HG03025 (cell line): Measurements from ENCODE around the gene EBF4.
"Not testable (repeated sequence)": the region's sequence is repeated elsewhere in the genome, so short reads cannot be mapped to it uniquely, and the experiment has no call there.

ENCODE experiments used
- ATAC-seq: cut with Tn5 transposase; IDR thresholded peaks from one replicate; pipeline ENCODE4 v1.9.1; 2021; ENCODE audit warnings: mild to moderate bottlenecking, moderate library complexity; ENCODE audit not compliant: unreplicated experiment, low FRiP score

The EBF4 gene

DNA sequence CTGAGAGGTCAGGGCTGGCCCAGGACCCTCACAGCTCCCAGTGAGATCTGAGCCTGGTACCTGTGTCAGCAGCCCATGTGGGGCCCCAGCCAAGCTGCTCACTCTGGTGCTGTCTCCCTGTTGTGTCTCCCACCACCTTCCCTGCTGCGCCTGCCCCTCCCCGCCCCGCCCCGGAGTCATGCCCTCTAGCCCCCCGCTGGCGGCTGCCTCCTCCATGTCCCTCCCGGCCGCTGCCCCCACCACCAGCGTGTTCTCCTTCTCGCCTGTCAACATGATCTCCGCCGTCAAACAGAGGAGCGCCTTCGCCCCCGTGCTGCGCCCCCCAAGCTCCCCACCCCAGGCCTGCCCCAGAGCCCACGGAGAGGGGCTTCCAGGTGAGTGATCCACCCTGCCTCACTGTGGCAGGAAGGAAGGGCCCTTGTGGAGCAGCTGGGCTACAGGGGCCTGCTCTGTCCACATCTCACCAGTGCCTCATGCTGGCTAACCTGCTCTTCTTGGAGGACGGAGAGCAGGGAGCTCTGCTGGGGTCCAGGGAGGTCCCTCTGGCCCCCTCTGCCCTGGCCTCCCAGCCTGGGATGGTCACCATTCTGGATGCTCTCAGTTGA is 63.0 kb downstream of the EBF4 start:
- no peak for ATAC-seq

- ATAC-seq: no peak
These were observed 63.6 kb downstream of the EBF4 start for GRCh38 chr20:2756056-2756611.

- no peak for ATAC-seq
These were observed 64.4 kb downstream of the EBF4 start for GRCh38 chr20:2757001-2757400.

DNA sequence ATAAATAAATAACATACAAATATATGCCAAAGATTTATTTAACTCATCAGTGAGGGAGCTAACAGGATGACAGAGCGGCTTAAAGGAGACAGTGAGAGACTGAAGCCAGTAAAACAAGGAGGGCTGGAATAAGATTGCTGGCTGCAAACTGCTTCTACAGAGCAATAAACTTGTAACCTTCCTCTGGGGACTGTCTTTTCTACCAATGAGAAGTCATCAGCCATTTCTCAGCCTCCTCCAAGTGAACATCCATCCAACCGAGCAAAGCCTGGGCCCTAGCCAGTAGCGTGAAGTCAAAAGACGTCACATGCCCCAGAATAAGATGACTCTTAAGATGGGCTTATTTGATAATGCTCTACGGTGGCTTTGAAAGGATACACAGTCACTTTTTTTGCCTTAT is 65.4 kb downstream of the EBF4 start:
- no peak for ATAC-seq

DNA sequence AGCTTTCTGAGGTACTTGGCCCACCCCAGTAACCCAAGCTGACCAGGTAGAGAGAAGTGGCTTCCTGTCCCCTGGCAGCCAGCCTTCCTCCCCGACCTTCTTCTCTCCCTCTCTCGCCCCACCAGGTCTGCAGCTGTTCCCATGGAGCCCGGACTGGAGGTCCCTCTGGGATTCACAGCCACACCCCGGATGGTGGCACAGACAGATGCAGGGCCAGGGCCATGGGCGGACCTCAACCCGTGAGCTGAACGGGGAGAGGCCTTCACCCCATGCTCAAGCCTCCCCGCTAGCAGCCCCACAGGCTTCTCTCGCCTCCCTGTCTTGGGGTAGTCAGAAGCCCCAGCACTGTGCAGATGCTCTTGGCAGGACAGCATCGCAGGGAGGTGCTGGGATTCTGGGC is 66.6 kb downstream of the EBF4 start:
- ATAC-seq: no peak

DNA sequence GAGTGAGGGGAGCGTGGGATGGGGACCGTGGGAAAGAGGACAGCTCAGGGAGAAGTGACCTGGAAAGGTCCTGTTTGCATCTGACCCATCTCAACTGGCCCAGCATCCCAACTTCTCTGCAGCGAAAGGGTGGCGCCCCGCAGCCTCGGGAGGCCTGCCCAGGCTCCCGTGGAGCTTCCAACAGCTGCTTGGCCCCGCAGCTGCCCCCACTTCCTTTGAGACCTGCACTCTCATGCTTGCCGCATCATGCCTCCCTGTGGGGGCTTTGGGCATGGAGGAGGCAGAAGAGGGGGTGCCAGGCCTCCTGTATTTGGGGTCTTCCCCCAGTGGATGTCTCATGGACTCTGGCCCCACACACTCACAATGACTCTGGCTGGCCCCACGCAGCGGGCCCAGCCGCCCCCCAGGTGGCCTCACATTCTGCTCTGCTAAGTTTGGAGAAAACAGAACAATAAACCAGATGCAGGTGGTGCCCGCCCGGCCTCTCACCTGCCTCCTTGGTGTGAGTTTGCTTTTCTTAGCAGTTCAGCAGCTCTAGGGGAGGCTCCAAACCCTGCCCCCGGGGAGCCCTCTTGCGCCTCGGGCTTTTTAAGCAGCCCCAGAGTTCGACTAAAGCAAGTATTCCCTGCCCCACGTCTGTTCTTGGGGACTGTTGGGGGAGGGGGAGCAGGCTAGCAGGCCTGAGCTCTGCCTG is 67.2 kb downstream of the EBF4 start:
- ATAC-seq: no peak

DNA sequence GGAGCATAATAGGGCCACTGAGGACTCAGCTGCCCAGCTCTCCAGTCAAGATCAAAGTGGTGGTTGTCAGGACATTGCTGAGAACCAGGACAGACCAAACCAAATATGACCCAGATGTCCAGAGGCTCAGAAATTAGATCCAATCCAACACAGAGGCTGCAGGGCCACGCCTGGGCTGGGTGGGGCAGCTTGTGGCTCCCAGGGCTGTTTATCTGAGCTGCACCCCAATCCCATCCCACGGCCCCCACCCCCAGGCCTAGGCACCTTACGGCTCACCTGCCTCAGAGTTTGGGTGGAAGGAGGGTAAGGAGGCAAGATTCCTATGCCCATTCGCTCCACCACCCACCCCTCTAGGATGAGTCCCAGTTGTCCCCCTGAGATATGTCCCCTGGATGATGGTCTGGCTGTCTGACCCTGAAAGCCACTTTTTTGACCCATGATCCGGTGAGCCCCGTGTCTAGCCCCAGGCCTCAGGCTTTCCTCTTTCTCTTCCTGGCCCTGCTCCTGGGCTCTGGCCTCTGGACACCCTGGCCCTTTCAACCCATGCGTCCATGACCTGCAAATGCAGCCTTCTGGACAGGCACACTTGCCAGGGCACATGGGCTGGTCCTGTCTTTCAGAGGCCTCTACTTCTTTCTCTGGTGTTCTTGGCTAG is 67.8 kb downstream of the EBF4 start:
- no peak for ATAC-seq

GRCh38 chr20:2760952-2761305 is 68.3 kb downstream of the EBF4 start:
- no peak for ATAC-seq

DNA sequence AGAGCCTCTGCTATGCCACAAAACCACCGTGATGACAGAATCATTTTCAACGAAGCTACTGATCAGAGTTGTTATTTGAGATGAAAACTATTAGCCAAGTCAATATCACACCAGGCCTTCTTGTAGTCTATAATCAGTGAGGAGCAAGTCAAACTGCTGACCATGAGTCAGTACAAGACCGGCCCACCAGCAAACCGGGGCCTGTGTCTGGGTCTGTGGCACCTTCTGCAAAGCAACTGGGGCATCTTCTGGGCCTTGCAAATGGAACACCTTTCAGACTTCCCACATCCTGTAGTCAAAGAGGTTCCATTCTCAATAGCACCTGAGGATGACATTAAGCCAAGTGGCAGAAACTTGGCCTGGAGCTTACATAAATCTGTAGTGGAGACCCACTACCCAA is 69.3 kb downstream of the EBF4 start:
- no peak for ATAC-seq

GRCh38 chr20:2762578-2763131 is 70.1 kb downstream of the EBF4 start:
- ATAC-seq: no peak

GRCh38 chr20:2763186-2763585 is 70.6 kb downstream of the EBF4 start:
- no peak for ATAC-seq

DNA sequence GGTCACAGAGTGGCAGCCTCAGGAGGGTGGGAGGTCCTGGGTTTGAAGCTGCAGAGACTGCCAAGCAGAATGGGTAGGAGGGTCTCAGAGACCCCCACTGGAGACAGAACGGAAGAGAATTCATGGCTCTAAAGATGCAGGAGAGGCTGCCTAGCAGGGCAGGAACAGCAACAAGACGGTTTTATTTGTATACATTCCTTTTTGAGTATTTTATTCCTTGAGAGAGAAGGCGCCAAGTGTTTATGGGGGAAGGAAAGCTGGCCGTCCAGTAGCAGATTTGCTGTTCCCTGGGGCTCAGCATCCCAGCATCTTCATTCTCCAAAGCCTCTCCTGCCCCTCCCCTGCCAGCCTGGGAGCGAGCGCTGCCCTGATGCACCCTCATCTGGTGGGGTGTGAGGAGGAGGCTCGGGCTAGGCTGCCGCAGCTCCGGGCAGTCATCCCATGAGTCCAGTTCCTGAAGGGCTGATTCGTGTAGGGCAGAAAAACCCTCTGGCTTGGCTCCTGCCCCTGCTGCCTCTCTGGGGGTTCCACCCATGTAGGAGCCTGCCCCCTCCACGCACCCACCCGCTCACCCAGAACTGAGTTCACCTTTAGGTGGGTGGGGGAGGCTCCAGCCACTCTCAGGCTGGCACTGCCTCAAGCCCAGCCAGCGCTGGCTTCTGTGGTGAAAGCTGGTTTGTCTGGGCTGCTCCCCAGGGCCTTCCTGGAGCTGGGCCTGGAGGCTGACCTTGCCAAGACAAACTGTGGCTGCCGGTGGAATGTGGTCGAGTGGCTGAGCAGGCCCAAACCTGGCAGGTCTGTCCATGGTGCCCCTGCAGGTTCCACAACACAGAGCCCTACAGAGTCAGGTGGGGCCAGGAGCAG is 75.4 kb downstream of the EBF4 start:
- no peak for ATAC-seq

GRCh38 chr20:2768632-2769015 is 76.0 kb downstream of the EBF4 start:
- ATAC-seq: no peak

DNA sequence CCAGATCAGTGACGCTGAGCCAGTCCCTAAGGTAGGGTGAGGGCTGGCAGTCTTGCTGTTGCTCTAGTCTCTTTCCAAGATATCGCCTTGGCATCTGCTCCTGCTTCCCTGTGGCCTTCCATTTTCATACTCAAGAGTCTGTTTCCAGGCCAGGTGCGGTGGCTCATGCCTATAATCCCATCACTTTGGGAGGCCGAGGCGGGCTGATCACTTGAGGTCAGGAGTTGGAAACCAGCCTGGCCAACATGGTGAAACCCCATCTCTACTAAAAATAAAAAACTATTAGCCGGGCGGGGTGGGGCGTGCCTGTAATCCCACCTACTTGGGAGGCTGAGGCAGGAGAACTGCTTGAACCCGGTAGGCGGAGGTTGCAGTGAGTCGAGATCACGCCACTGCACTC is 77.5 kb downstream of the EBF4 start:
- ATAC-seq: not testable (repeated sequence)

DNA sequence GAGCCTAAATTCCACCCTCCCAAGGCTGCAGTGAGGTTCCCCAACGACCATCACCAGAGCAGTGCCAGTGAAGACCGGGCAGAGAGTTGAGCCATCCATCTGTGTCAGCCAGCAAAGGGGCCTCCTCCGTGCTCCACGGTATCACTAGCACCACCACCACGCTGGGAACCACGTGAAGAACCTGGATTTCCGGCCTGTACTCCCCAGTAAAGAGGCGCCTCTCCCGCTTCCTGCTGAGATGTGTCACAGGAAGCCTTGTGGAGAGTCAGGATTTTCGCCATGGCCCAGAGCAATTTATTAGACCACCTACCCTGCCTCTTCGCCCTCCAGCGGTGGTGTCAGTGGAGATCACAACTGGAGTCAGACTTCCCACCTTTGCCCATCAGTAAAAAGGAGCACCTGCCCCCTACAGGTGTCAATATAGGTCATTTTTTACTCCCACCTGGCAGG is 79.1 kb downstream of the EBF4 start:
- ATAC-seq: no peak

- no peak for ATAC-seq
These were observed 81.2 kb downstream of the EBF4 start for GRCh38 chr20:2773812-2774211.

- ATAC-seq: no peak
These were observed 82.6 kb downstream of the EBF4 start for GRCh38 chr20:2775139-2775538.

DNA sequence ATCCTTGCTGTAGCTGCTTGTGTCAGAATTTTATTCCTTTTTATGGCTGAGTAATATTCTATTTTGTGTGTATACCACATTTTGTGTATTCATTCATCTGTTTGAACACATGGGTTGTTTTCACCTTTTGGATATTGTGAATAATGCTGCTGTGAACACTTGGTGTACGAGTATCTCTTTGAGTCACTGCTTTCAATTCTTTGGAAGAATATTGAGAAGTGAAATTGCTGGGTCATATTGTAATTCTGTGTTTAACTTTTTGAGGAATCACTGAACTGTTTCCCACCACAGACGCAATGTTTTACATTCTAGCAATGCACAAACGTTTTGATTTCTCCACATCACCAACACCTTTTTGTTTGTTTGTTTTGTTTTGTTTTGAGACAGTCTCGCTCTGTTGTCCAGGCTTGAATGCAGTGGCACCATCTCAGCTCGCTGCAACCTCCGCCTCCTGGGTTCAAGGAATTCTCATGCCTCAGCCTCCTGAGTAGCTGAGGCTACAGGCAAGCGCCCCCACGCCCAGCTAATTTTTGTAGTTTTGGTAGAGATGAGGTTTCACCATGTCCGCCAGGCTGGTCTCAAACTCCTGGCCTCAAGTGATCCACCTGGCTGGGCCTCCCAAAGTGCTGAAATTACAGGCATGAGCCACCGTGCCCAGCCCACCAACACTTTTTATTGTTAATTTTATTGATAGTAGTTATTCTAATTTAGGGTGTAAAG is 86.2 kb downstream of the EBF4 start:
- ATAC-seq: no peak

DNA sequence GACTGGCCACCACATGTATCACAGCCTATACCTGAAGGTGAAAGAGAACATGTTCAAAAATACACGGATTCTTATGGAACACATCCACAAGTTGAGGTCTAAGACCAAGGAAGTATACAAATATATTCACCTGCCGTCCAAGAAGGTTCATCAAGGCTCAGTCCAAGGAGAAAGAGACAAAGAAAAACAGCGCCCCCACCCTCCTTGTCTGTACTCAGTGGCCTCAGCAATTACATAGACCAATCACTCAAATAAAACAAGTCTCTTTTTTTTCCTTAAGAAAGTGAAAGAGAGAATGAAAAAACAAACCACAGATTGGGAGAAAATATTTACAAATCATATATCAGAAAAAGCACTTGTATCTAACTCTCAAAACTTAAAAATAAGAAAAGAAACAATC is 88.4 kb downstream of the EBF4 start:
- no peak for ATAC-seq
